ENCODE results near the gene CCDC138.

DNA sequence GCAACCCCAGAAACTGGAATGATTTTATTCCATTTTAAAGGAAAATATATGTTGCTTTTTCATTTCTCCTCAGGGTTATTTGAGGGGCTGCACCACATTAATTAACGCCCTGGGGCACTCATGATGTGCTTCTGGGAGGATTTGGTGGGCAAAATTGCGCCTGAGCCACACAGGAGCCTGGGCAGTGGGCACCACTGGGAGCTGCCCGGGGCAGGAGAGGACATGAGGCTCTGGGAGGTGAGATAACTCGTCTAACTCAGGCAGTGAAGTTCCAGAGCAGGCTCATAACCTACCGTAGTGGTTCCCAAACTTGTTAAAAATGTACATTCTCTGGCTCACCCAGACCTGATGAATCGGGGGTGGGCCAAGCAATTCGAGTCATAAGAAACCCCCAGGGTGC is 134.1 kb downstream of the CCDC138 start:
- TF ChIP-seq TAF1 (IDR thresholded peaks at IDR 0.05; ENCODE audit: borderline replicate concordance, low read depth, low read length), result no peak
- TF ChIP-seq POLR2AphosphoS5 (IDR thresholded peaks at IDR 0.05; ENCODE audit: low read depth, low read length), result no peak
